Measurements from ENCODE around the gene WWOX. TPM values are rescaled to one million over a fixed set of nuclear protein-coding genes. Genes with fewer than 3 reads are reported as not detected.

WWOX gene
- total RNA-seq, 3 donors from 2014 or later (not counting 1 experiment from before 2014, with no cell fraction given) = 21.0 to 29.8 (median 27.0) TPM

DNA sequence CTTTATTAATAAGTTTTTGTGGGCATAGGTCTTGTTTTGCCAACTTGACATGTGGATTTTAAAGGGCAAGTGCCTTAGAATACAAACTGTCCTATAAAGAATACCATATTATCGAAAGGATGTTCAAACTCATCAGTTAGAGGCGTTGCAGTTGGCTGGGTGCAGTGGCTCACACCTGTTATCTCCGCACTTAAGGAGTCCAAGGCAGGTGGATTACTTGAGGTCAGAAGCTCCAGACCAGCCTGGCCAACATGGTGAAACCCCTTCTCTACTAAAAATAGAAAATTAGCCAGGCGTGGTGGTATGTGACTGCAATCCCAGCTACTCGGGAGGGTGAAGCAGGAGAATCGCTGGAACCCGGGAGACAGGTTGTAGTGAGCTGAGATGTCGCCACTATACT is 472.0 kb downstream of the WWOX start:
- DNase-seq (no peak), ATAC-seq (no peak)
- Mint-ChIP-seq H3K4me1 (peaks cover 5 to 13% of the 10 kb centered on the region in 2 donors), H3K27ac (no peak overlapping the region), H3K4me3 (no peak overlapping the region), H3K36me3 (no peaks in the 10 kb centered on the region), H3K27me3 (ENCODE audit: low read depth in 2 of 2) (no peaks in the 10 kb centered on the region), H3K9me3 (no peaks in the 10 kb centered on the region)
- WGBS (ENCODE audit: insufficient coverage) = 95% methylated on average over 8 of the region's 8 CpGs
- H3K27me3 ChIP-seq (ENCODE audit: control insufficient read depth, insufficient read depth, low read length) = no peaks in the 10 kb centered on the region
- TF ChIP-seq, protein P1, sequence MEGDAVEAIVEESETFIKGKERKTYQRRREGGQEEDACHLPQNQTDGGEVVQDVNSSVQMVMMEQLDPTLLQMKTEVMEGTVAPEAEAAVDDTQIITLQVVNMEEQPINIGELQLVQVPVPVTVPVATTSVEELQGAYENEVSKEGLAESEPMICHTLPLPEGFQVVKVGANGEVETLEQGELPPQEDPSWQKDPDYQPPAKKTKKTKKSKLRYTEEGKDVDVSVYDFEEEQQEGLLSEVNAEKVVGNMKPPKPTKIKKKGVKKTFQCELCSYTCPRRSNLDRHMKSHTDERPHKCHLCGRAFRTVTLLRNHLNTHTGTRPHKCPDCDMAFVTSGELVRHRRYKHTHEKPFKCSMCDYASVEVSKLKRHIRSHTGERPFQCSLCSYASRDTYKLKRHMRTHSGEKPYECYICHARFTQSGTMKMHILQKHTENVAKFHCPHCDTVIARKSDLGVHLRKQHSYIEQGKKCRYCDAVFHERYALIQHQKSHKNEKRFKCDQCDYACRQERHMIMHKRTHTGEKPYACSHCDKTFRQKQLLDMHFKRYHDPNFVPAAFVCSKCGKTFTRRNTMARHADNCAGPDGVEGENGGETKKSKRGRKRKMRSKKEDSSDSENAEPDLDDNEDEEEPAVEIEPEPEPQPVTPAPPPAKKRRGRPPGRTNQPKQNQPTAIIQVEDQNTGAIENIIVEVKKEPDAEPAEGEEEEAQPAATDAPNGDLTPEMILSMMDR (IDR thresholded peaks at IDR 0.05) = no peak
- H3K9me3 ChIP-seq (ENCODE audit: control insufficient read depth, insufficient read depth, low read length) = no peaks in the 10 kb centered on the region
- peaks cover 8% of the 10 kb centered on the region for H3K4me1 ChIP-seq (ENCODE audit: control insufficient read depth, insufficient read depth, low read length)
- intact Hi-C loops (cut with micrococcal nuclease) = no loop called here
- H3K4me3 ChIP-seq (ENCODE audit: low read length) = no peak overlapping the region
- H3K27ac ChIP-seq (ENCODE audit: low read length) = no peak overlapping the region
- no peaks in the 10 kb centered on the region for H3K36me3 ChIP-seq (ENCODE audit: control insufficient read depth, insufficient read depth, low read length)

DNA sequence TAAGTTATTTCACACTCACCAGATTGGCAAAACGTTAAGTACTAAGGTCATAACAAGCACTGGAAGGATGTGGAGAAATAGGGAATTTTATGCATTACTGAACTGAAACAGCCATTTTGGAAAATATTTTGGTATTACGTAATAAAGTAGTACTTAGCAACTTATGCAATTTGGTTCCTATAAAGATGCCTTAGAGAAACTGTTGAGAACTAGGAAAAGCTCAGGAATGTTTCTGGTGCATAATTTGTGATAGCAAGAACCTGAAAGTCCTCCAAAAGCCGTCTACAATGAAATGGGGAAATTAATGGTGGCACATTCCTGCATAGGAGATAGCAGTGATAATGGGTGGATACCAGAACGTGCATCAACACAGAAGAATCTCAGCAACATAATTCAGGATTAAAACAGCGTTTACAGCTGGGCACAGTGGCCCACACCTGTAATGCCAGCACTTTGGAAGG is 472.5 kb downstream of the WWOX start:
- DNase-seq (no peak), ATAC-seq (no peak)
- TF ChIP-seq, protein P1 (IDR thresholded peaks at IDR 0.05) = no peak
- Histone ChIP-seq H3K27me3 (ENCODE audit: control insufficient read depth, insufficient read depth, low read length) (no peaks in the 10 kb centered on the region), H3K4me3 (ENCODE audit: low read length) (no peak overlapping the region), H3K9me3 (ENCODE audit: control insufficient read depth, insufficient read depth, low read length) (no peaks in the 10 kb centered on the region), H3K36me3 (ENCODE audit: control insufficient read depth, insufficient read depth, low read length) (no peaks in the 10 kb centered on the region), H3K27ac (ENCODE audit: low read length) (no peak overlapping the region), H3K4me1 (ENCODE audit: control insufficient read depth, insufficient read depth, low read length) (peaks cover 6% of the 10 kb centered on the region)
- peaks cover under 1 to 8% of the 10 kb centered on the region in 2 donors for H3K4me1 Mint-ChIP-seq
- H3K27ac Mint-ChIP-seq = no peak overlapping the region
- WGBS (ENCODE audit: insufficient coverage) = 94% methylated on average over 5 of the region's 5 CpGs
- no peaks in the 10 kb centered on the region for H3K27me3 Mint-ChIP-seq (ENCODE audit: low read depth in 2 of 2)
- no peaks in the 10 kb centered on the region for H3K9me3 Mint-ChIP-seq
- H3K36me3 Mint-ChIP-seq = no peaks in the 10 kb centered on the region
- intact Hi-C loops (cut with micrococcal nuclease) = no loop called here
- H3K4me3 Mint-ChIP-seq = no peak overlapping the region

DNA sequence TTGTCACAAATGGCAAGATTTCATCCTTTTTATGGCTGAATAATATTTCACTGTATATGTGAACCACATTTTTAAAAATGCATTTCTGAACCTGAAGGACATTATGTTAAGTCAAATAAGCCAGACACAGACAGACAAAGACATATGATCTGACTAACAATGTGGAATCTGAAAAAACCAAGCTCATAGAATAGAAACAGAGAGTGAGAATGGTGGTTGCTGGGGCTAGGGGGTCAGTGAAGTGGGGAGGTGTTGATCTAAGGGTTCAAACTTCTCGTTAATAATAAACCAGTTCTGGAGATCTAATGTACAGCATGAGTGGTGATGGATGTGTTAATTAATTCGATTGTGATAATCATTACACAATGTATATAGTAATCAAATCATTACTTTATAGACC is 475.1 kb downstream of the WWOX start:
- Mint-ChIP-seq H3K4me3 (no peak overlapping the region), H3K27ac (no peak overlapping the region), H3K9me3 (no peaks in the 10 kb centered on the region), H3K27me3 (ENCODE audit: low read depth in 2 of 2) (no peaks in the 10 kb centered on the region), H3K36me3 (no peaks in the 10 kb centered on the region), H3K4me1 (peaks cover 0 to 19% of the 10 kb centered on the region in 2 donors)
- H3K36me3 ChIP-seq (ENCODE audit: control insufficient read depth, insufficient read depth, low read length) = no peaks in the 10 kb centered on the region
- no peak overlapping the region for H3K27ac ChIP-seq (ENCODE audit: low read length)
- no peaks in the 10 kb centered on the region for H3K9me3 ChIP-seq (ENCODE audit: control insufficient read depth, insufficient read depth, low read length)
- no peak for DNase-seq
- intact Hi-C loops (cut with micrococcal nuclease) = no loop called here
- TF ChIP-seq, protein P1 (IDR thresholded peaks at IDR 0.05) = no peak
- no peak for ATAC-seq
- H3K4me3 ChIP-seq (ENCODE audit: low read length) = no peak overlapping the region
- no CpG with 5 or more reads among the region's 2 CpGs for WGBS (ENCODE audit: insufficient coverage)
- no peaks in the 10 kb centered on the region for H3K27me3 ChIP-seq (ENCODE audit: control insufficient read depth, insufficient read depth, low read length)
- peaks cover 6% of the 10 kb centered on the region for H3K4me1 ChIP-seq (ENCODE audit: control insufficient read depth, insufficient read depth, low read length)

DNA sequence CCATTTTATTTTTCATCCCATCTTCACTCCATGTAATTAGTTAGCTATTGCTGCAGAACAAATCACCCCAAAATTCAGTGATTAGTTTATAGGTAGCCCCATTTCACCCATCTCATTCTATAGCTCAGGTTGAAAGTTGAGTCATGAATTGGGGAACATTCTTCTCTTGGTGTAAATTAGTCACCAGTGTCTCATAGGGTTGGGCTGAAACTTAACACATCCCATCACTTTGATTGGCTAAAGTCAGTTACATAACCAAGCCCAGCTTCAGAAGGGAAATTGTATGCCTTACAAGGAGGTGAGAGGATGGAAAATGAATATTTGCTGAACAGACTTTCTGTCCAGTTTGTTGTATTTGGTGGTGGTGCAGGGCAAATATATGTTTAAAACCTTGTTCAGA is 477.5 kb downstream of the WWOX start:
- intact Hi-C loops (cut with micrococcal nuclease) = no loop called here
- Histone ChIP-seq H3K27ac (ENCODE audit: low read length) (no peak overlapping the region), H3K27me3 (ENCODE audit: control insufficient read depth, insufficient read depth, low read length) (no peaks in the 10 kb centered on the region), H3K4me1 (ENCODE audit: control insufficient read depth, insufficient read depth, low read length) (no peaks in the 10 kb centered on the region), H3K36me3 (ENCODE audit: control insufficient read depth, insufficient read depth, low read length) (no peaks in the 10 kb centered on the region), H3K9me3 (ENCODE audit: control insufficient read depth, insufficient read depth, low read length) (no peaks in the 10 kb centered on the region), H3K4me3 (ENCODE audit: low read length) (no peak overlapping the region)
- Mint-ChIP-seq H3K27me3 (ENCODE audit: low read depth in 2 of 2) (no peaks in the 10 kb centered on the region), H3K36me3 (no peaks in the 10 kb centered on the region), H3K9me3 (no peaks in the 10 kb centered on the region), H3K4me1 (peaks cover 0 to 11% of the 10 kb centered on the region in 2 donors), H3K27ac (no peak overlapping the region), H3K4me3 (no peak overlapping the region)
- no peak for ATAC-seq
- no peak for DNase-seq
- TF ChIP-seq, protein P1 (IDR thresholded peaks at IDR 0.05) = no peak

Measured in natural killer cell (primary cell).